Cerebellar cortex (tissue), 1 donor: ENCODE measurements around the gene NT5C3A.
"Not testable (repeated sequence)": the region's sequence is repeated elsewhere in the genome, so short reads cannot be mapped to it uniquely, and the experiment has no call there.

Source experiments
- DNase-seq: peaks from one replicate; pipeline ENCODE4 v3.0.0-alpha.2; 2015; ENCODE audit warnings: low spot score

NT5C3A gene

DNA sequence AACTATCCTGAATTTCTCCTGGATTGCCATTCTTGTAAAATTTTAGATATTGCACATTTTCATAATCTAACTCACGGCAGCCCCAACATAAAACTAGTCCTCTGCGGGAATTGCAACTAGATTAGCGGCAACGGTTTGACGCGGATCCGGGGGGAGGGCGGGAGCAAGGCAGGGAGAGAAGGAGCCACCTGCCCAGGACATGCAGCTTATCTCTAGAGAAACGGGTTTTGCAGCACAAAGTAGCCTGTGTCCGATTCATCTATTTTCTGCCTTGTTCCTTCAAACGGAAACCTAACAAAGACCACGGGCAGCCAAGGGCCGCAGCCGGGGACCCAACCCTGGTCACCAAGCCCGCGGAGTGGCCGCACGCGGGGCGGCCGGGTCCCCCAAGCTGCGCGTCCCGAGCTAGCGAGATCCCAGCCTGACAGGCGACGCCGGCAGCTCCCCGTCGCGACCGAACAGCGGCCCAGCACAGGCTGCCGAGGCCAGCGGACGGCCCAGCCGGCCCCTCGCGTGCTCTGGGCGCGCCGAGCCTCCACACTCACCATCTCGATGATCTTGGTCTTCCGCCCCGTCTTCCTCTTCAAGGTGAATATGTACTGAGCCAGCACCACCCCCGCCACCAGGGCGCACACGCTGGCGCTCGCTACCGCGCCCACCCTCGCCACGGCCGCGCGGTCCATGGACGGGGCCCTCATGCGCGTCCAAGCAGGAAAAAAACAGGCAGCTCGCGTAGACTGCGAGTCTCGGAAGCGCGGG is at the start of gene NT5C3A:
TSS of gene NT5C3A (minus strand) at position 754 of the 759 bp plus-strand sequence. CDS start at position 683, 71 bp downstream.
- DNase-seq, result peak; percentile 57

DNA sequence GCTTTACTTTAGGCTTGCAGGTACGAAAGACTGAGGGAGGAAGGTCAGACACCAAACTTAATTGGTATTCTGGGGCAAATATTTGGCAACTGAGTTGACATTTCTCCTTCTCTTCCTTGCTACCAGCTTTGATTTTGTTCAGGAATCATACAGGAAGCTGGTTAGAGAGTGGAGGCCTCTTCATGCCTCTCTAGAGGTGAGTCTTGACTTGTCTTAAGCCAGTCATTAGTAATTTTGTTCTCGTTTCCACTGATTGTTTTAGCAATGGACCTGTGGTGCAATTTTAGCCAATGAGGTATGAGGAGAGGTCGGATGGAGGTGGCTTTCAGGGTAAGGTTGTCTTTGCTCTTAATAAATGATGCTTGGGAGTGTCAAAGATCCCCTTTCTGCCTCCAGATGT is 49.0 kb upstream of the NT5C3A start:
- DNase-seq, result no peak

DNA sequence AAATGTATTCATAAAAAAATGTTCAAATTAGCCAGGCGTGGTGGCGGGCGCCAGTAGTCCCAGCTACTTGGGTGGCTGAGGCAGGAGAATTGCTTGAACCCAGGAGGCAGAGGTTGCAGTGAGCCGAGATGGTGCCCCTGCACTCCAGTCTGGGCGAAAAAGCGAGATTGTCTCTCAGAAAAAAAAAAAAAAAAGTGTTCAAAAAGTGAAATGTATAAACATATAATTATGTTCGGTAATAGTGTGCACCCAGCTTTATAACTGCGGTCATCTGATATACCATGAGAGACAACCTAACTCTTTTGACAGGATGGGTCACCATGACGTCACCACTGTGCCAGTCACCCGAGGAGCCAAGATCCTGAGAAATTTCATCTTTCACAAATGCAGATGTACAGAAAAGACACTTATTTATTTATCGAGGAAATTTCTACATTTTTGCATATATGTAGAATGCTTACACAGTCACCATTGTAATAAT is 47.2 kb upstream of the NT5C3A start:
- DNase-seq, result peak; percentile 14

DNA sequence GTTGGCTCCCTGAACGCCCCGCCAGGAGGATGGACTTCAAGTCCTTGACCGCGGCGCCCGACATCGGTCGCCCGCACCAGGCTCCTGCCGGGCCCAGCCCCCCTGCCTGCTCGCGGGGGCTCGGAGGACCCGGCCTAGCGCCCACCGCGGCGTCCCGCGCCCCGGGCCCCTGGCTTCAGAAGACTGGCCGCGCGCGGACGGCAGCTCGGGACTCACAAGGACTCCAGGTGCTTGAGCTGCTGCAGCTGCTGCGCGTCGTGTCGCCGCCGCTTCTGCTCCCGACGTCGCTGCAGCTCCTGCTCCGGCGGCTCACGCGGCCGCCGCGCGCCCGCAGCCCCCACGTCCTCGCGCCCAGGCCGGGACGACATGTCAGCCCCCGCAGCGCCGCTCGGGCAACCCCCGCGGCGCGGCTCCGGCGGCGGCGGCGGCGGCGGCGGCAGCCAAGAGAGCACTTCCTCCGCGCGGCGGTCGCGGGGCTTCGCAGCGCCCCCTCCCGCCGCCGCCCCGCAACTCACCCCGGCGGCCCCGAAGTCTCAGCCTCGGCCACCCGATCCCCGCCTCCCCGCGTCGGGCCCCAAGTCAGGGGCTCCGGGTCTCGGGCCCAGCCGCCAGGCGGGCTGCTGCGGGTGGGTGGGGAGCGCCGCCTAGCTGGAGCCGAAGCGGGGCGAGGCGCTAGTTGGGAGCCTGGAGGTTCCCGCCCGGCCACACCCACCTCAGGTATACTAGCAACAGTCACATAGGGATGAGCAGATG is 46.6 kb upstream of the NT5C3A start, which contains the start of gene RP9:
TSS of gene RP9 (minus strand) at position 400 of the 753 bp plus-strand sequence. CDS start at position 368, 32 bp downstream.
- DNase-seq, result peak; percentile 59

DNA sequence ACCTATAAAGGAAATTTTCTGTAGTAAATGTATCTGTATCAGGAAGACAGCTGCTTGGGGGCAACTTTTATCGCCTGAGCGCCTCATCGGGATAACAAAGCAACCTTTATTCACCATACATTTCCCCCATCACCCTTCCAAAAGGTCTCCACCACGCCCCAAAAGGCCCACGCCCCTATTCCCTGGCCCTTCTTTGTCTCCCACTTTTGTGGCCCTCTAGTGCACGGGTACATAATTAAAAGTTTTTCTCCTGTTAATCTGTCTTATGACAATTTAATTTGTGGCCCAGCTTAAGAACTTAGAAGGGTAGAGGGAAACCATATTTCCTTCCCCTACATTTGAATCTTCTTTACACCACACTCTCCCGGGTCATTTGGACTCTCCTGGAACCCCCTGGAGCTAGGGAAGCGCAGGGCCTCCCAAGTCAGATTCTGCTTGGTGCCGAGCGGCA is 46.0 kb upstream of the NT5C3A start:
- DNase-seq, result no peak

DNA sequence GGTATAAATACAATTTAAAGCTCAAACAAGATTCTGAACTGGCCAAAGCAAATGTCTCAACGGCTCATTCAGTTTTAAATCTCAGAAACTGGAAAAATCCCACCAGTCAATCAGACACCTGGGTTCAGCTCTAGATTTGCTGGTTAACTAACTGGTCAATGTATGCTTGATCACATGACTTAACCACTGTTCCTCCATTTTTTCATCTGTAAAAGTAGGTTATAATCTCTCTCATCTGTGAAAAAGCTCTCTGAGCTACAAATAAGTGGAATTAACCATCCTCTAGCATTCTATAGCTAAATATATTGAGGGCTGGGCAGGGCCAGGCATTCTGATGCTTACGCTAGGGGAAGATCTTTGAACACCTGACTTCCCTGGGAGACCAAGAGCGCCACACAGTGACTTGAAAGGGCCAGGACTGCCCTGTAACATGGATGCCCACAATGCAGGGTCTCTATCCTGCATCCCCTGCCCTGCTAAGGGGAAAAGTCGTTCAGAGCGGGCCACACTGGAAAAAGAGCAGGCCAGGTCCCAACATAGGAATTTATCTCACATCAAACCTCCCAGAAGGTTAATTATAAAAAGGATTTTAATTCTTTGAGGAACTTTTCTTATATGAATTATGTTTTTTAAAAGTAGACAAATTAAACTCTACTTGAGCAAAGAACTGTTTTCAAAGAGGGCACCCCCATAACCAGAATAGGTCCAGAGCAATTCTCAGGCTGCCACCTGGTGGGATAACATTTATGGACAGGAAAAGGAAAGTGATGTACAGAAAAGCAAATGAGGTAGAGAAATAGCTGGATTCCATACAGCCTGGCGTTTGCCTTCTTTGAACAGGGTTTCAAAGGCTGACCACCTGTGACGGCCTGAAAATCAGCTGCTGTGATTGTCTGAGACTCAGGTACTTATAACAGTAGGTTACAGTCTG is 44.8 kb upstream of the NT5C3A start:
- DNase-seq, result peak; percentile 52

DNA sequence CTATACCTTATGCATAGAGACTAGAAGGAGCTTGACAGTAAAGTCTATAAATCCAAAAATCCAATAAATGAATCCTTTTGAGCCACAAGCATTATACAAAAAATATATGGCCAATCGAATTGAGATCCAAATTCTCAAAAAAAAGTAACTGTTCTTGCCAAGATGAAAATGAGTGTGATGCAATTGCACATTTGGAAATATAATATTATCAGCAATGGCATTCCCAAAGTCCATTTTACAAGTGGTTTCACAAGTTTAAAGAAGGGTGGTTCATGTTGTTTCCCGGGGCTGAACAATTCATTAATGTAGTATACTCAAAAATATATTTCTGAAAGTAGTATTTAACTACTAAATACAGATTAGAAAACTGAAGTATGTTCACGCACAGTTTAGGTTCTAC is 39.3 kb upstream of the NT5C3A start:
- DNase-seq, result no peak

DNA sequence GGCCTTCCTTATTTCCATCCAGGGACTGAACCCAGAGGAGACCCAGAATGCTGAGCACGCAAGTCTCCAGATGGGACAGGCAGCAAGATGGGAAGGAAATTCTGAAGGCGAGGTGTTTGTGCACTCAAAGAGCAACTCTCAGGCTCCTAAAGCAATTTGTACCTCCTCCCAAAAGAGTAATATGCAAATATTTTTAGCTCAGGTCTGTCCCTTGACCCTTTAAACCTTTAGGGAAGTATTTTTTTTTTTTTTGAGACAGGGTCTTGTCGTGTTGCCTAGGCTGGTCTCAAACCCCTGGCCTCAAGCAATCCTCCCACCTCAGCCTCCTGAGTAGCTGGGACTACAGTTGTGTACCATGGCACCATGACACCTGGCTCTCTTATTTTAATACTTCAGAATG is 38.2 kb upstream of the NT5C3A start:
- DNase-seq, result no peak

DNA sequence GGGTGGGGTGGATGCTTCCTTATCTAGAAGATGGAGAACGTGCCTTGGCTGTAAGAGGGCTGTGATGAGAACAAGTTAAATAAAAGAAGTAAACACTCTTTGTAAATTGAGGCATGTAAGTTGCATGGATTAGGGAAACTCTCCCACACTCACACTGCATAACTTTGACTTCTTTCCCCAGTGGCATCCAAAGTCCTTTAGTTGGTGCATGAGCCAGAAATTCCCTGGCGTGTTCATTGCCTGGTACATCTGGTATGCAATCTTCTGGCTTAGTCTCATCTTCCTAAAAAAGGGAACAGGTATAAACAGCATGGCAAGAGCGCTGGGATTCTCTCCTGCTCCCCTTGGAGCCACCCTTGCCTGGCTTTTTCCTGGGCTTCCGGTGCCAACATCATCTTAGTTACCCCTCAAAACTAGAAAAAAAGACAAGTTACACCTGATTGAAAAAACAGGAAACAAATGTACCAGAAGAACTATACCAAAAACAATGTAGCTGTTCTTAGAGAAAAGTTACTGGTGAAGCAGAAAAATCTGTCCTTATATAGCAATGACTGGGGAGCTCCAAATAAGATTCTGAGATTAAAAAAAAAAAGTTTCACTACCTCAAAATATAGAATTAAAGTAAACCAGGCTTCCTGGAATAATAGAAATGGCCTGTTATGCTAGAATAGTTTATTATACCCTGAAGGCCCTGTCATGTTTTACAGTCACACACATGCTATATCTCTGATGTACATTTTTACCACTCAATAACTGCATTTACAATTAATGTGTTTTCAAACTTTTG is 36.8 kb upstream of the NT5C3A start:
- no peak for DNase-seq

DNA sequence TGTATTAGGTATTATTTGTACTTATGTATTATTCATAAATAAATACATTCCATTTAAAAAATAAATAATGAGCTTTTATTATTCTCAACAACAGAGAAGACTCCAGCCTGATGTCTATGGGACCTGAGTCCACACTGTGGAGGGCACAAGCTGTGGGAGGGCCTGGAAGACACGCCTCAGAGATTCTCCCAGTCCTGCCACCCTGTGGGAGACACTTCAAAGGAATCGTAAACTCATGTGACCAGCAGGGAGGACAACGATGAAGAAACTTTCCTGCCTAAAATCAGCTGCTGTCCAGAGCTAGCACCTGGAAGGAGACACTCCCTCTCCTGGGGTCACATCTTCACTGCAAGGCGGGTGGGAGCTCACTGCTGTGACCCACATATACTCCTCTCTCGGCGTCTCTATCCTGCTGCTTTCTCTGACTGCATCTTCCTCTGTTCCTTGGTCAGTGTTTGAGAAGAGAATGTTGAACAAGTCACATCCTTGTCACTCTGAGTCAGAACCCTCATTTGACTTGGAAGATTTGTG is 32.2 kb upstream of the NT5C3A start:
- not testable (repeated sequence) for DNase-seq

DNA sequence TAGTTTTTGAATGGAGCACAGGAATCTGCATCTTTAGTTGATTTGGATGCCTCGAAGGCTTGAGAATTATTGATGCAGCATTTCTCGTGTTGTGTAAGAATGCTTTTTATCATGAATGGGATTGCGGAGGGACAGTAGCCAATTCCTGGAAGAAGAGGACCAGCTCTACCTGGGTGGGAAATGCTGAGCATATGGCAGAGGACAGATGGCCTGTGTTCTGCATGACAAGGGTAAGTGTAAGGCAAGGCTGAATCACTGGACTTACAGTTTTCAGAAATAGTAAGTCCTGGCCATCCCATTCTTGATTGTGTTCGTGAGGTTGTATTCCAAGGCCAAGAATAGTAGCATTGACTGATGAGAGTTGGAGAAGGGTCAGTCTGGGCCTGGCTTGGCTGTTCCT is 30.7 kb upstream of the NT5C3A start:
- peak; percentile 92 for DNase-seq

DNA sequence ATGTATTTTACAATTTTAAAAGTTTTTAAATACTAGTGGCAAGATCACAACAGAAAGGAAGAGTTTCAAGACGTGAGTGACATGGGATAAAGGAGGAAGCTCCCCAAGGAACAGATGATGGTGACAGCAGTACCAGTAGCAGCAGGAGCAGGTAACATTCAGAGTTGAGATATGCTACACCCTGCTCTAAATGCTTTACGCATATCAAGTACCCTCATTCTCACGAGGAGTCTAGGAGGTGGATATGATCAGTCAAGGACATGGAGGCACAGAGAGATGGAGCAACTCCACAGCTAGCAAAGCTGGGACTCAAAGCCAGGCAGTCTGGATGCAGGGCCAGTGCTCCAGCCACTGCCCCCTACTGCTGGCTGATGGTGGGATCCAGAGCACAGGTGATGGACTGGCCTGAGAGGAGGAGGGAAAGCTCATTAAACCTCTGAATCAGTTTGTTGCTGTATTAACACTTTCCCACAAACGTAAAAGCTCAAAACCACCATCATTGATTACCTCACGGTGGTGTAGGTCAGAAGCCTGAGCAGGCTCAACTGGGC is 29.1 kb upstream of the NT5C3A start:
- DNase-seq, result no peak

DNA sequence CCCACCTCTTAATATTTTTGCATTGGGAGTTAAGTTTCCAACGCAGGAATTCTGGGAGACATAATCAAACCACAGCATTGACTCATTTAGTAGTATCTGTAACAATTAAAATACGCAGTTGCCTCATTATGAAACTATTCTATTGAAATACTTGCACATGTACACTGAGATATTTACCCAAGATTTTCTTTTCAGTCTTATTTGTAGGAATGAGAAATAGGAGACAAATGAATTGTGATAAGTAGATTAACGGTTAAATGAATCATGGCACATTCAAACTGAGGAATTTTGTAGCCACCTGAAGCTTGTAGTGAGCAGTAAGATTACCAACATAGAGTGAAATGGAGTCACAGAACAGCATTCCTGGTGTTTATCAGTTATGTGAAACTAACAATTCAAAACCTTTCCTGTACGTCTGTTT is 28.5 kb upstream of the NT5C3A start:
- DNase-seq, result no peak

DNA sequence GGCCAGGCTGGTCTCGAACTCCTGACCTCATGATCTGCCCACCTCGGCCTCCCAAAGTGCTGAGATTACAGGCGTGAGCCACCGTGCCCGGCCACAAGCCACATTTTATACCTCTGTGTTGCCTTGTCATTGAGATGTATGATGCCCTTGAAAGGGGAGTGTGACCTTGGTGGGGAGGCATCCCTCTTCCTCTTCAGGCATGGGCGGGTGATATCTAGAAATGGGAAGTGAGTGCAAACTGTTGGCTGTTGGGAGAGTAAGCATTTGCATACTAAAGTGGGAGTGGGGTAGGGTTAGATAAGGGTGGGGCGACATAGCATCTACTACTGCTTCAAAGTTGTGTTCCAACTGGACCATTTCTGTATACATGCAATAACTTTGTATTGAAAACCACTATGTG is 26.6 kb upstream of the NT5C3A start:
- DNase-seq, result no peak

DNA sequence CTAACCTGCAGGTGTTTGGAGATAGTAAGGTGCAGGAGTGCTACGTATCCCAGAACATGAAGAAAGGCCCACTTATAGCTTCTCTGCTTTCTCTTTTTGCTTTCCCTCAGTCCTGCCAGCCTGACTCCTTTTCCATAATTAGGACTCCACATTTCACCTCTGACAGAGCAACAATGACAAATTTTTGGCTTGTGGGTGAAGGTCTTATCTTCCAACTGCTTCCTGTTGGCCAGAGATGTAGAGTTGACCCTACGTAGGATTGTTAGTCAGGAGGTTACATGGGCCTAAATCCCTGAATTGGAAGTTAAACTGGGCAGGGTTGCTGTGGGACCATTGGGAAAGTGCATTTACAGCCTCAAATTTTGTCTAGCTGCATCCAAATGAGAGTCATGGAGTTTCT is 25.3 kb upstream of the NT5C3A start:
- no peak for DNase-seq

DNA sequence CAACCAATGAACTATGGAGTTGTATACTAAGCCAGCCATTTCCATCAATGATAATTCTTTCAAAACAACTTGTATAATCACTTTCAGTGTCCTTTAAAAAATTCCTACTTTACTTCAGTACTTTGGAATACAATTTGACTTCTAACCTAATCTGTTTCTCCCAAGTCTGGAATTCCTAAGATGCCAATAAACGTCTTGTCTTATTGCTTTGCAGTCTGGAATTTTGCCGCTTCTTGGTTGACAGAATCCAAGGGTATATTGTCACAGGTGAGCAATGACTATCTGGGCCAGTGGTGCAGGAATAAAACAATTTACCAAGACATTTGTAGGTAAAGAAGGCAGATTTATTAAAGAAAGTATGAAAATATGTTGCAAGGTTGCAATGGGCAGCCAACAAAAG is 24.8 kb upstream of the NT5C3A start:
- no peak for DNase-seq

DNA sequence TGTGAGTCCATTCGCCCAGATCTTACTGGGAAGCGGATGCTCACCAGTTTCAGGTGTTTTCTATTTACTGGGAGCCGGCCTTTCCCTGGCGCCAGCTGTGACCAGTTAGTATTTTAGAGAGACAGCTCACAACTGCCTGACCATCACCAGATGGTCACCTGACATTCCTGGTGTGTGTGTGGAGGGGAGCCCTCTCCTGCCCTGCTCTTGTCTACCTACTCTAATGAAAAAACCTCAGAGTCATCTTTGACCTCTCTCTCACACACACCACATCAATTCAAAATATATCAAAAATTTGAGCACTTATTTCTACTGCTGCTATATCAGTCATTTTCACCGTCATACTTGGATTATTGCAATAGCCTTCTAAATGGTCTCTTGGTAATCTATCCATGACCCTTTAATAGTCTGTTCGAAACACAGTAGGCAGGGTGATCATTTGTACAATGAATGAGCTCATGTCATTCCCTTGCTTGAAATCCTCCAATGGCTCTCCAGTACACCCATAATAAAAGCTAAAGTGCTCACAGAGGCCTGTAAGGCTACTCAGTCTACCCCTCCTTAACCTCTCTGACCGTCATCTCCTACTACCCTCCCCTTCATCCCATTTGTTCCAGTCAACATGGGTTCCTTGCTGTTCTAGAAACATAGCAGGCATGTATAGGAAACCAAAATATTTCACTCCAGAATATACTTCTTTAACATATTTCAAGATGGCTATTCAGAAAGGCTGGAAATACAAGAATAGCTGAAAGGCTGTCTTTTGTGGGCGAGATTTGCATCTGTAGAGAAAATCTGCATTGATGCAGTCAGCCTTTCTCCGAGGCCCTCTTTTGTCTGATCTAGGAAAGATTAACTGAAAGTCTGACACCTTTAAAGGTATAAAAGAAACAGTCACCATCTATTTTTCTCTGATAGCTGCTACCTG is 17.5 kb upstream of the NT5C3A start:
- DNase-seq, result no peak

DNA sequence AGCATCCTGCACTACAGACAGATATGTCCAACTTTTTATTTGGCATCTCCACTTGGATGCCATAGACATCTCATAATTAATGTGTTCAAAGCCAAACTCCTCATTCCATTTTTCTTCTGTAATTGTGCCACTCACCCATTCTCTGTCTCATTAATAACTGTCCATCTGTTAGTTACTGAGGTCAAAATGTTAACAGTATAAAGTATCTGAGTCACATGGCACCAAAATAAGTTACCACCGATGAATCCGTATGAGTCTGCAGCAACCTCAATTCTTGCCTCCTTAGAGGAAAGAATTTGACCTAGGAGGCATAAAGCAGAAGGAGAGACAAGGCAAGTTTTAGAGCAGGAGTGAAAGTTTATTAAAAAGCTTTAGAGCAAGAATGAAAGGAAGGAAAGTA is 16.5 kb upstream of the NT5C3A start:
- DNase-seq, result no peak

DNA sequence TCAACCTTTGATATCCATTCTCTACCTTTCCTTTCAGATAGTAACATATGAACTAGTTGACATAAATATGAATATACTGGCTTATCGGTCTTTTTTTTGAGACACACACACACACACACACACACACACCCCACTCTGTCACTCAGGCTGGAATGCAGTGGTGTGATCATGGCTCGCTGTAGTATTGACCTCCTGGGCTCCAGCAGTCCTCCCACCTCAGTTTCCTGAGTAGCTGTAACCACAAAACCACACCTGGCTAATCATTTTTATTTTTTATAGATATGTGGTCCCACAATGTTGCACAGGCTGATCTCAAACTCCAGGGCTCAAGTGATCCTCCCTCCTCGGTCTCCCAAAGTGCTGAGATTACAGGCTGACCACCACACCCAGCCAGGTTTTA is 14.2 kb upstream of the NT5C3A start:
- DNase-seq, result no peak
